OCI-LY3 (cell line): ENCODE results near the gene IFFO2.

Source experiments
- CTCF ChIP-seq: fragments of 200-600, 300-600 bp; sonication (generic); IDR thresholded peaks from 2 replicates; pipeline ENCODE4 v1.5.1; 2014; ENCODE audit warnings: antibody characterized with exemption, low read length, low read depth
- EZH2phosphoT487 ChIP-seq: fragments of 200-600 bp; shearing (Covaris generic); IDR thresholded peaks from 2 replicates; pipeline ENCODE4 v1.6.1; 2018; ENCODE audit warnings: antibody characterized with exemption, mixed run types, low read depth

- TF ChIP-seq EZH2phosphoT487 (no peak), CTCF (no peak)
These were observed 13.3 kb downstream of the IFFO2 start for GRCh38 chr1:18943162-18943561.
